Measurements from ENCODE around the gene C16orf74.

The C16orf74 gene

GRCh38 chr16:85750146-85750826, 610 bp downstream of the C16orf74 start:
- no peak for DNase-seq (ENCODE audit: low read depth in 2 of 2)

- DNase-seq (ENCODE audit: low read depth in 2 of 2) = no peak
These were observed 1.1 kb downstream of the C16orf74 start for GRCh38 chr16:85749771-85750145.

GRCh38 chr16:85746460-85747215, 4.3 kb downstream of the C16orf74 start:
- no peak for DNase-seq (ENCODE audit: low read depth in 2 of 2)

- no peak for DNase-seq (ENCODE audit: low read depth in 2 of 2)
These were observed 11.8 kb downstream of the C16orf74 start for GRCh38 chr16:85738923-85739715.

GRCh38 chr16:85736921-85737320, 14.0 kb downstream of the C16orf74 start:
- DNase-seq (ENCODE audit: low read depth in 2 of 2) = no peak

GRCh38 chr16:85735946-85736345, 14.9 kb downstream of the C16orf74 start:
- DNase-seq (ENCODE audit: low read depth in 2 of 2) = no peak

- no peak for DNase-seq (ENCODE audit: low read depth in 2 of 2)
These were observed 15.7 kb downstream of the C16orf74 start for GRCh38 chr16:85735225-85735635.

- DNase-seq (ENCODE audit: low read depth in 2 of 2) = no peak
These were observed 16.4 kb downstream of the C16orf74 start for GRCh38 chr16:85734311-85735017.

- DNase-seq (ENCODE audit: low read depth in 2 of 2) = no peak
These were observed 17.1 kb downstream of the C16orf74 start for GRCh38 chr16:85733839-85734170.

GRCh38 chr16:85733155-85733838, 17.6 kb downstream of the C16orf74 start:
- no peak for DNase-seq (ENCODE audit: low read depth in 2 of 2)

GRCh38 chr16:85731179-85731578, 19.7 kb downstream of the C16orf74 start:
- DNase-seq (ENCODE audit: low read depth in 2 of 2) = no peak

GRCh38 chr16:85730186-85730465, 20.8 kb downstream of the C16orf74 start:
- DNase-seq (ENCODE audit: low read depth in 2 of 2) = no peak

GRCh38 chr16:85729452-85730185, 21.3 kb downstream of the C16orf74 start:
- DNase-seq (ENCODE audit: low read depth in 2 of 2) = no peak

GRCh38 chr16:85728879-85729278, 22.0 kb downstream of the C16orf74 start:
- DNase-seq (ENCODE audit: low read depth in 2 of 2) = no peak

GRCh38 chr16:85724936-85725335, 26.0 kb downstream of the C16orf74 start:
- DNase-seq (ENCODE audit: low read depth in 2 of 2) = no peak

- no peak for DNase-seq (ENCODE audit: low read depth in 2 of 2)
These were observed 26.6 kb downstream of the C16orf74 start for GRCh38 chr16:85724126-85724879.

GRCh38 chr16:85722128-85722893, 28.6 kb downstream of the C16orf74 start:
- no peak for DNase-seq (ENCODE audit: low read depth in 2 of 2)

GRCh38 chr16:85720302-85720637, 30.6 kb downstream of the C16orf74 start:
- DNase-seq (ENCODE audit: low read depth in 2 of 2) = no peak

GRCh38 chr16:85719605-85720301, 31.1 kb downstream of the C16orf74 start:
- DNase-seq (ENCODE audit: low read depth in 2 of 2) = no peak
